Upper lobe of right lung (tissue), 1 donor: Measurements from ENCODE around the gene UNC50. TPM values are rescaled to one million over a fixed set of nuclear protein-coding genes. Genes with fewer than 3 reads are reported as not detected.

Source experiments
- ATAC-seq: fragments of 200-7000 bp; cut with Tn5 transposase; one replicate; pipeline ENCODE4 v1.9.1; 2020; ENCODE audit warnings: mild to moderate bottlenecking, moderate library complexity
- DNase-seq: peaks from one replicate; pipeline ENCODE4 v3.0.0-alpha.2; 2020
- H3K27ac ChIP-seq: fragments of 200-600 bp; one replicate; pipeline ENCODE4 v1.8.0; 2022
- H3K27me3 ChIP-seq: fragments of 200-600 bp; one replicate; pipeline ENCODE4 v1.8.0; 2022; ENCODE audit warnings: mild to moderate bottlenecking
- H3K36me3 ChIP-seq: fragments of 200-600 bp; one replicate; pipeline ENCODE4 v1.8.0; 2022
- H3K4me1 ChIP-seq: fragments of 200-600 bp; one replicate; pipeline ENCODE4 v1.8.0; 2022
- H3K4me3 ChIP-seq: fragments of 200-600 bp; one replicate; pipeline ENCODE4 v1.8.0; 2022; ENCODE audit warnings: mild to moderate bottlenecking
- H3K9me3 ChIP-seq: fragments of 200-600 bp; one replicate; pipeline ENCODE4 v1.8.0; 2022
- CTCF ChIP-seq: fragments of 200-600 bp; IDR thresholded peaks from one replicate; pipeline ENCODE4 v1.8.0; 2022; ENCODE audit warnings: antibody characterized with exemption
- intact Hi-C: fragments of 100-400 bp; cut with DNase I; formaldehyde crosslinking; loops from one replicate; pipeline ENCODE4 v1.11.0; 2022
- total RNA-seq: library from RNA; stranded (reverse); fragmentation: NEBNext Ultra II Directional; extraction: Animal tissue kit (Norgen Biotek cat#: 25700); gene quantifications from one replicate; pipeline ENCODE4 v1.2.1, GENCODE V29; 2021
- donor health status: DM: no; HTN: yes; CAD: no; lungs with severe emphysema.

Gene UNC50
- total RNA-seq, 1 donor from 2014 or later: 53.4 TPM

- ATAC-seq (no peak), DNase-seq (no peak)
- H3K4me3 ChIP-seq: no peak overlapping the region
- H3K4me1 ChIP-seq: no peaks in the 10 kb centered on the region
- no peak overlapping the region for H3K27ac ChIP-seq
- H3K27me3 ChIP-seq: no peaks in the 10 kb centered on the region
- TF ChIP-seq CTCF: no peak
- intact Hi-C loops: no loop called here
- peaks cover 92% of the 10 kb centered on the region for H3K36me3 ChIP-seq
- no peaks in the 10 kb centered on the region for H3K9me3 ChIP-seq
Observed at GRCh38 chr2:98568161-98568956, 40.0 kb upstream of the UNC50 start.

- Histone ChIP-seq H3K9me3 (no peaks in the 10 kb centered on the region), H3K4me1 (no peaks in the 10 kb centered on the region), H3K4me3 (no peak overlapping the region), H3K36me3 (peaks cover 92% of the 10 kb centered on the region), H3K27ac (no peak overlapping the region), H3K27me3 (no peaks in the 10 kb centered on the region)
- peak; percentile 75 for DNase-seq
- intact Hi-C loops: no loop called here
- TF ChIP-seq CTCF: peak; percentile 85
- peak; percentile 64 for ATAC-seq
Observed at GRCh38 chr2:98569197-98569793, 39.1 kb upstream of the UNC50 start.

GRCh38 chr2:98569915-98570314 is 38.5 kb upstream of the UNC50 start:
- Histone ChIP-seq H3K36me3 (peaks cover 89% of the 10 kb centered on the region), H3K4me3 (no peak overlapping the region), H3K27me3 (no peaks in the 10 kb centered on the region), H3K27ac (no peak overlapping the region), H3K4me1 (no peaks in the 10 kb centered on the region), H3K9me3 (no peaks in the 10 kb centered on the region)
- no peak for TF ChIP-seq CTCF
- no peak for ATAC-seq
- DNase-seq: no peak
- intact Hi-C loops: no loop called here

- intact Hi-C loops: no loop called here
- no peak for ATAC-seq
- no peak overlapping the region for H3K4me3 ChIP-seq
- H3K27ac ChIP-seq: no peak overlapping the region
- no peaks in the 10 kb centered on the region for H3K27me3 ChIP-seq
- TF ChIP-seq CTCF: no peak
- H3K36me3 ChIP-seq: peaks cover 89% of the 10 kb centered on the region
- H3K4me1 ChIP-seq: no peaks in the 10 kb centered on the region
- no peak for DNase-seq
- H3K9me3 ChIP-seq: no peaks in the 10 kb centered on the region
Observed at GRCh38 chr2:98570356-98570755, 38.0 kb upstream of the UNC50 start.

GRCh38 chr2:98571121-98571701 is 37.2 kb upstream of the UNC50 start:
- H3K4me3 ChIP-seq: no peak overlapping the region
- H3K27ac ChIP-seq: no peak overlapping the region
- no peaks in the 10 kb centered on the region for H3K27me3 ChIP-seq
- ATAC-seq (no peak), DNase-seq (no peak)
- TF ChIP-seq CTCF: no peak
- intact Hi-C loops: no loop called here
- H3K9me3 ChIP-seq: no peaks in the 10 kb centered on the region
- H3K36me3 ChIP-seq: peaks cover 89% of the 10 kb centered on the region
- no peaks in the 10 kb centered on the region for H3K4me1 ChIP-seq
